Right lobe of liver (tissue), 6 donors: ENCODE data around the gene KDM1B. TPM values are rescaled to one million over a fixed set of nuclear protein-coding genes. Genes with fewer than 3 reads are reported as not detected.
"Not testable (repeated sequence)": the region's sequence is repeated elsewhere in the genome, so short reads cannot be mapped to it uniquely, and the experiment has no call there.

Experiments
- ATAC-seq, 4 donors: fragments of 200-7000 bp; cut with Tn5 transposase; one replicate each; pipeline ENCODE4 v1.9.1; 2020; ENCODE audit warnings: mild to moderate bottlenecking in 4 of 4, moderate library complexity in 4 of 4
- DNase-seq, 3 donors: peaks; one replicate each; pipeline ENCODE4 v3.0.0-alpha.2; 2020
- H3K27ac ChIP-seq, 3 donors: fragments of 200-600 bp; one replicate each; pipeline ENCODE4 v1.8.0; 2022
- H3K27me3 ChIP-seq, 2 donors: fragments of 200-600 bp; one replicate each; pipeline ENCODE4 v1.8.0; 2022
- H3K36me3 ChIP-seq, 4 donors: fragments of 200-600 bp; sonication (generic) in 1 of 4; one replicate each; pipeline versions ENCODE4 v1.5.1 to v1.8.0; 2017 to 2022; ENCODE audit warnings: control low read depth in 1 of 4
- H3K4me1 ChIP-seq, 4 donors: fragments of 200-600 bp; sonication (generic) in 1 of 4; one replicate each; pipeline versions ENCODE4 v1.5.1 to v1.8.0; 2017 to 2022; ENCODE audit warnings: control low read depth in 1 of 4
- H3K4me3 ChIP-seq, 3 donors: fragments of 200-600 bp; one replicate each; pipeline ENCODE4 v1.8.0; 2022
- H3K9me3 ChIP-seq, 4 donors: fragments of 200-600 bp; sonication (generic) in 1 of 4; one replicate each; pipeline versions ENCODE4 v1.5.1 to v1.8.0; 2017 to 2022; ENCODE audit warnings: control low read depth in 1 of 4
- CTCF ChIP-seq, 4 donors: fragments of 200-600 bp in 3 of 4; fragments of 450-650 bp in 1 of 4; IDR thresholded peaks; one replicate each; pipeline versions ENCODE4 v1.5.1 to v1.8.0; 2016 to 2022; ENCODE audit warnings: antibody characterized with exemption in 4 of 4, mild to moderate bottlenecking in 2 of 4
- POLR2A ChIP-seq: fragments of 450-650 bp; IDR thresholded peaks from one replicate; pipeline ENCODE4 v1.6.1; 2017; ENCODE audit warnings: antibody characterized with exemption, mild to moderate bottlenecking
- WGBS: methylation state at CpG from one replicate; pipeline ENCODE4 v1.1.6; 2018; ENCODE audit warnings: low coverage, low lambda C conversion rate; ENCODE audit not compliant: insufficient coverage; ENCODE audit errors: missing lambda C conversion rate; 5-methylcytosine and 5-hydroxymethylcytosine counted together
- intact Hi-C, 2 donors: fragments of 100-400 bp; cut with DNase I; formaldehyde crosslinking; loops; one replicate each; pipeline versions ENCODE4 v1.11.2 to v1.14.1; 2022
- total RNA-seq, 6 experiments: library from RNA; depleted of rRNA in 2 of 6; stranded (reverse); fragments of >200 nt in 2 of 6; fragmentation: NEBNext Ultra II Directional in 3 of 6; extraction: Animal tissue kit (Norgen Biotek cat#: 25700) in 3 of 6; gene quantifications; one replicate each; pipeline versions ENCODE4 v1.1.0 to v1.2.4, GENCODE V29; 2016 to 2023
- donor health status: DM: no; HTN: yes; CAD: no.
- donor health status: DM: no; HTN: no; CAD: no.
- donor health status: DM: no; HTN: no; CAD: no.
- donor health status: DM: no; HTN: yes; CAD: no.
- donor health status: DM: no; HTN: yes; CAD: no.

The KDM1B gene
- total RNA-seq, 6 experiments from 2014 or later = 5.0 to 12.1 (median 9.3) TPM

- H3K36me3 ChIP-seq = peaks cover 0 to 15% (median 6%) of the 10 kb centered on the region in 4 donors
- H3K4me3 ChIP-seq, DNase-seq, H3K27me3 ChIP-seq, intact Hi-C loops, H3K4me1 ChIP-seq, ATAC-seq, H3K9me3 ChIP-seq, H3K27ac ChIP-seq: not testable (repeated sequence)
- WGBS = 100% methylated on average over 1 of the region's 4 CpGs
These were observed 78.5 kb downstream of the KDM1B start for GRCh38 chr6:18233770-18234169.

GRCh38 chr6:18234564-18234963, 79.3 kb downstream of the KDM1B start:
- intact Hi-C loops = no loop called here
- 100% methylated on average over 1 of the region's 1 CpG for WGBS
- Histone ChIP-seq H3K36me3 (peaks cover 0 to 15% (median 6%) of the 10 kb centered on the region in 4 donors), H3K9me3 (no peaks in the 10 kb centered on the region), H3K4me1 (no peaks in the 10 kb centered on the region), H3K27me3 (no peaks in the 10 kb centered on the region), H3K27ac (no peak overlapping the region), H3K4me3 (no peak overlapping the region)
- no peak for TF ChIP-seq POLR2A
- no peak for TF ChIP-seq CTCF (IDR thresholded peaks at IDR 0.05)
- DNase-seq (no peak), ATAC-seq (no peak)

GRCh38 chr6:18235524-18235923, 80.3 kb downstream of the KDM1B start:
- intact Hi-C loops = no loop called here
- peaks cover 0 to 15% (median 6%) of the 10 kb centered on the region in 4 donors for H3K36me3 ChIP-seq
- H3K4me1 ChIP-seq = no peaks in the 10 kb centered on the region
- H3K27ac ChIP-seq = no peak overlapping the region
- TF ChIP-seq CTCF (IDR thresholded peaks at IDR 0.05) (no peak), POLR2A (no peak)
- H3K27me3 ChIP-seq = no peaks in the 10 kb centered on the region
- DNase-seq (no peak), ATAC-seq (no peak)
- WGBS = 97% methylated on average over 3 of the region's 3 CpGs
- no peaks in the 10 kb centered on the region for H3K9me3 ChIP-seq
- H3K4me3 ChIP-seq = no peak overlapping the region

- Histone ChIP-seq H3K27ac (no peak overlapping the region), H3K4me1 (no peaks in the 10 kb centered on the region), H3K36me3 (peaks cover 0 to 15% (median 6%) of the 10 kb centered on the region in 4 donors), H3K9me3 (no peaks in the 10 kb centered on the region), H3K27me3 (no peaks in the 10 kb centered on the region), H3K4me3 (no peak overlapping the region)
- WGBS = 100% methylated on average over 1 of the region's 1 CpG
- TF ChIP-seq POLR2A = no peak
- no peak for TF ChIP-seq CTCF (IDR thresholded peaks at IDR 0.05)
- DNase-seq = no peak
- intact Hi-C loops = no loop called here
- no peak for ATAC-seq
These were observed 81.9 kb downstream of the KDM1B start for GRCh38 chr6:18237167-18237566.

- no peak overlapping the region for H3K27ac ChIP-seq
- H3K9me3 ChIP-seq = no peaks in the 10 kb centered on the region
- no peaks in the 10 kb centered on the region for H3K4me1 ChIP-seq
- 88% methylated on average over 2 of the region's 2 CpGs for WGBS
- intact Hi-C loops = no loop called here
- H3K36me3 ChIP-seq = peaks cover 0 to 25% (median 3%) of the 10 kb centered on the region in 4 donors
- H3K27me3 ChIP-seq = no peaks in the 10 kb centered on the region
- ATAC-seq (no peak), DNase-seq (no peak)
- no peak overlapping the region for H3K4me3 ChIP-seq
- TF ChIP-seq CTCF (IDR thresholded peaks at IDR 0.05) (no peak), POLR2A (no peak)
These were observed 85.0 kb downstream of the KDM1B start for GRCh38 chr6:18240230-18240629.
